Spinal cord (tissue), 10 donors: ENCODE results near the gene PARD3. TPM values are rescaled to one million over a fixed set of nuclear protein-coding genes. Genes with fewer than 3 reads are reported as not detected.
A peak's percentile ranks its signal among the peaks of the same experiment; 100 is the strongest.

Experiments
- DNase-seq, 6 donors: peaks; one replicate each; pipeline versions ENCODE4 v3.0.0 to v3.0.0-alpha.2; 2013 to 2015; ENCODE audit warnings: low spot score in 6 of 6, low read depth in 4 of 6
- H3K27ac ChIP-seq: one replicate; pipeline ENCODE4 v1.5.1; 2013; ENCODE audit warnings: low read depth, low read length, control low read depth
- H3K27me3 ChIP-seq: one replicate; pipeline ENCODE4 v1.6.1; 2013; ENCODE audit warnings: low read length; ENCODE audit not compliant: control insufficient read depth, insufficient read depth
- H3K36me3 ChIP-seq: one replicate; pipeline ENCODE4 v1.6.1; 2013; ENCODE audit warnings: low read length; ENCODE audit not compliant: control insufficient read depth, insufficient read depth
- H3K4me1 ChIP-seq: one replicate; pipeline ENCODE4 v1.6.1; 2013; ENCODE audit warnings: low read length; ENCODE audit not compliant: control insufficient read depth, insufficient read depth
- H3K4me3 ChIP-seq: one replicate; pipeline ENCODE4 v1.5.1; 2013; ENCODE audit warnings: low read depth, low read length, control low read depth
- H3K9me3 ChIP-seq: one replicate; pipeline ENCODE4 v1.6.1; 2013; ENCODE audit warnings: low read length; ENCODE audit not compliant: control insufficient read depth, insufficient read depth
- WGBS: methylation state at CpG from one replicate; pipeline ENCODE4 v1.1.5; 2013; ENCODE audit warnings: missing lambda C conversion rate; ENCODE audit not compliant: insufficient coverage; 5-methylcytosine and 5-hydroxymethylcytosine counted together
- polyA plus RNA-seq, 2 donors: library from polyadenylated mRNA; unstranded; fragments of 120-200 nt; gene quantifications; one replicate each; pipeline ENCODE4 v1.2.1, GENCODE V29; 2013; ENCODE audit not compliant: insufficient read length in 2 of 2
- total RNA-seq, 2 donors: library from RNA; depleted of rRNA in 1 of 2; stranded (reverse); fragments of 120-200 nt in 1 of 2; fragments of >200 nt in 1 of 2; gene quantifications; one replicate each; pipeline versions ENCODE4 v1.2.3 to v1.2.4, GENCODE V29; 2013 to 2014
- donor health status: healthy.

Gene PARD3
- total and polyA plus RNA-seq, 4 donors: 29.5 to 94.3 (median 47.1) TPM

DNA sequence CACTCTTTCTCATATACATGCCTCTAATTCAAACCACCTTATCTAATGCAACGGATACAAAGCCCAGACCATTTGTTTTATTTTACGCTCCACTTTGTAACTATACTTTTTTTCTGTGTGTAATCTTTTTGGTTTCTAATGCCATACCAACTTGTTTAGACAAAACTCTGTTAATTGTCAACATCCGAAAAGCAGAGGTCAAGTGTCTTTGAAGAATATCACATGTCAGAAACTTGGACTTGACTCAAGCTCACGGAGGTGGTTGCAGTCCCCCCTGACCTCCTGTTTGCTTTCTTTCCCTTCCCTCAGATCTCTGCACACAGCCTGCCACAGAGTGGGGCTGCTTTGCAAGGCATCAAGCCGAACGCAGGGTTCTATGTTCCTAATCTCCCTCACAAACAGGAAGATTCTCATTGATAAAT is 698.9 kb downstream of the PARD3 start:
- Histone ChIP-seq H3K27ac (peak overlapping the region; percentile 57), H3K9me3 (no peaks in the 10 kb centered on the region), H3K4me1 (peaks cover 13% of the 10 kb centered on the region), H3K36me3 (peaks cover 11% of the 10 kb centered on the region), H3K27me3 (no peaks in the 10 kb centered on the region), H3K4me3 (no peak overlapping the region)
- 40% methylated on average over 1 of the region's 6 CpGs for WGBS
- DNase-seq: peak in 2 of 6 donors; percentile 59 to 62

DNA sequence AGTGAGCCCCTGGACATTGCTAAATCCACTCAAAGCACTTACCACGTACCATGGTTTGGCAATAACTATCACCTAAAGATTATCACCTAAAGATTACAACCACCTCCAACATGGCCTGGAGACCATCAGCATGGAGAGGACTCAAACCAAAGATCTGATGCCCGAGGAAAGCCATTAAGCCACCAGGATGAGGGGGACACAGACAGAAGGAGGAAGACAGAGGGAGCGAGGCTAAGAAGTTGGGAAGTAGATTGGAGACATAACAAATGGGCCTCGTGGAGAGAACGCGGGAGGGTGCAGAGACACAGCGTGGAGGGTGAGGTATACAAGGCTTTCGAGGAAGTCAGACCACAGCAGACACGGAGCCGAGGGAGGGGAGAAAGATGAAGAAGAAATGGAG is 700.2 kb downstream of the PARD3 start:
- H3K27ac ChIP-seq: no peak overlapping the region
- 94% methylated on average over 9 of the region's 10 CpGs for WGBS
- H3K27me3 ChIP-seq: no peaks in the 10 kb centered on the region
- H3K4me1 ChIP-seq: peaks cover 13% of the 10 kb centered on the region
- H3K36me3 ChIP-seq: peaks cover 18% of the 10 kb centered on the region
- no peak for DNase-seq
- no peak overlapping the region for H3K4me3 ChIP-seq
- H3K9me3 ChIP-seq: no peaks in the 10 kb centered on the region

DNA sequence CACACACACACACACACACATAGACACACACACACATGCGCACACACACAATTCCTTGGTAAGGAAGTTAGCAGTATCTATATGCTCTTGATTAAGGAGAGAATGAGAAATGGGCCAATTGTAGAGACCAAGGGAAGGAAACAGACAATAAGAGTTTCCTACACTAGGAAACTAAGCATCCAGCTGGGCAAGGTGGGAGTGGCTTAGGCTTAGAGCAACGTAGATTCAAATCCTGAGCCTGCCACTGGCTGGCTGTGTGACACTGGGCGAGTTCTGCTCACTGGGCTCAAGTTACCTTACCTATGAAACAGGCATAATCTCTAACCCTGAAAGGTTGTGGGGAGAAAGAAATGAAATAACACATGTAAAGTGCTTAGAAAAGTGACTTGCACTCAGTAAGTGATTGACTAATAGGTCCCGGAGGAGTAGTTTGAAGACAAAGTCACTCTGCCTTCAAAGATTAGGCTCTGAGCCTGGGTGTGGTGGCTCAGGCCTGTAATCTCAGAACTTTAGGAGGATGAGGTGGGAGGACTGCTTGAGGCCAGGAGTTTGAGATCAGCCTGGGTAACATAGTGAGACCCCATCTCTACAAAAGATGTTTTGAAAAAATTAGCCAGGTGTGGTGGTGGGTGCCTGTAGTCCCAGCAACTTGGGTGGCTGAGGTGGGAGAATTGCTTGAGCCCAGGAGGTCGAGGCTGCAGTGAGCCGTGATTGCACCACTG is 701.4 kb downstream of the PARD3 start:
- H3K4me1 ChIP-seq: peaks cover 13% of the 10 kb centered on the region
- no peaks in the 10 kb centered on the region for H3K9me3 ChIP-seq
- H3K27ac ChIP-seq: no peak overlapping the region
- no peaks in the 10 kb centered on the region for H3K27me3 ChIP-seq
- WGBS: 87% methylated on average over 3 of the region's 6 CpGs
- no peak overlapping the region for H3K4me3 ChIP-seq
- no peak for DNase-seq
- peaks cover 13% of the 10 kb centered on the region for H3K36me3 ChIP-seq

DNA sequence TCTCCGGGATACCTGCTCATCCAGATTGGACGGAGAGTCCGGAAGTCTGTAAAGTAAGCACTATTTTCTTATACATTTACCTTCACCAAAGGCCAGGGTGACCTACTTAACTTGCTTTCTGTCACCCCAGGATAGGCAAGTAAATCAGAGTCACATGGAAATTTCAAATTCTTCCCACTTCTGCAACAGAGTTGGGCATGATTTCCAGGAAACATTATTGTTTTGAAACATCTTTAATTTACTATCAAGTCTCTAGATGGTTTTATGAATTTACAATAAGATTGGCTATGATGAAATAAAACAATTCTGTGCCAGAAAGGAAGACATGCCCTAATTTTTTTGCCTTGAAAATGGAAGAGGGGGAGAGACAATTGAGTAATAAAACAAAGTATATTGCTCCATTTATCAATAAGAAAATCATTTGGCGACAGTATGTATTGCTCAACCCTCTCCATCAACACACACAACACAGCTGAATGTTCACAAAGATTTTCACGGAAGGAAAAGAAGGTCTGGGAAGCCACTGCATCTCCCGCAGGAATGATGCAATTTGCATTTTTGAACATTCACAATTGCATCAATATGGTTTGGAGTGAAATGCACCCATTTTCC is 702.8 kb downstream of the PARD3 start:
- Histone ChIP-seq H3K9me3 (no peaks in the 10 kb centered on the region), H3K4me3 (no peak overlapping the region), H3K4me1 (peaks cover 7% of the 10 kb centered on the region), H3K36me3 (peaks cover 9% of the 10 kb centered on the region), H3K27ac (no peak overlapping the region), H3K27me3 (no peaks in the 10 kb centered on the region)
- no CpG with 5 or more reads among the region's 6 CpGs for WGBS
- DNase-seq: peak in 1 of 6 donors; percentile 59

DNA sequence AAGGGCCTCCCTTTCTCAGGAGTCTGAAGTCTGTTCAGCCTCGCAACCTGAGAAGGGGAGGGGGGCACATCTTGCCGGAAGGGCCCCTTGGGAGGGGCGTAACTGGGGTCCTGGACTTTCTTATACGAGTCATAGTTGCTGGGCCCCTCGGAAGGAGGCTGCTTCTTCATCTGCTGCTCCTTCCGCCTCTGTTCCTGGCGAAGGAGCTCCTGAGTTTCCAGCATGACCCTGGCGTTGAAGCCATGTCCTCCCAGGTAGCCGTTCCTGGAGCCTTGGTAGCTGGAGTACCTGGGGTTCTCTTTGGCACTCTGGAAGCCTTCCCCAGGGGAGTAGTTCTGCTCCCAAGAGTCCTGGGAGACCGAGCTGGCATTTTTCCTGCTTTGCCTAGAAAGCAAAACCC is 703.9 kb downstream of the PARD3 start:
- WGBS: 91% methylated on average over 10 of the region's 10 CpGs
- no peak for DNase-seq
- Histone ChIP-seq H3K36me3 (peaks cover 9% of the 10 kb centered on the region), H3K4me3 (no peak overlapping the region), H3K9me3 (no peaks in the 10 kb centered on the region), H3K27me3 (no peaks in the 10 kb centered on the region), H3K4me1 (no peaks in the 10 kb centered on the region), H3K27ac (no peak overlapping the region)

DNA sequence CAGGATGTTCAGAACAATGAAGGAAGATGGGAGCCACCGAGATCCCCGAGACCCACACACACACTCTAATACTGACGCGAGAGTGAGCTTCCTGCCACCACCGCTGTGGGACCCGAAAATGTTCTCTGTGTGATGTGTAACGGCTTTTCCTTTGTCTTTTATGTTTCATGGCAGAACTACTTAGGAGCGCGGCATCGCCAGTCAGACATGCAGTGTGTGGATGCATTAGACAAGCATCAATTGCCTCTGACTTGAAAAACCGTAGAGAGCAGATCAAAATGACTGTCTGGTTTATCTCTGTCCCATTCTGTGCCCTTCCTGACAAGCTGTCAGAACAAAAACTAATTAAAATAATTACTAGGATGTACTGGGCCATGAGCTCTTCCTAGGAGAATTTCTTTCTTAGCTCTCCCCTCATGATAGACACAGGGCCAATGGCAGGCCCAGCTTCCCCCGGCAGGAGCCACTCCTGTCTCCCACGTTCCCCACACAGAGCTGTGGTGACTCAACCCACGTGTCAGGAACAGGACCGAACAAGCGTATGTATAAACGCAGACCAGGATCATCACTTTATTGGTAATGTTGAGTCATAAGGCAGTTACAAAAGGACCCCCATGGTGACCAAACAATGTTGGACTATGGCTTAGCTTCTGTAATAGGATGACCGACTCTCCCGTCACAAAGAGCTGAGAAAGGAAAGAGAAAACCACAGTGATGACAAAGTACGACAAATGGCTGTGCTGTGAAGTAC is 705.0 kb downstream of the PARD3 start:
- no peak overlapping the region for H3K4me3 ChIP-seq
- no peaks in the 10 kb centered on the region for H3K27me3 ChIP-seq
- H3K36me3 ChIP-seq: peaks cover 9% of the 10 kb centered on the region
- DNase-seq: peak in 1 of 6 donors; percentile 76
- H3K4me1 ChIP-seq: peaks cover under 1% of the 10 kb centered on the region
- WGBS: 75% methylated on average over 12 of the region's 20 CpGs
- no peak overlapping the region for H3K27ac ChIP-seq
- H3K9me3 ChIP-seq: no peaks in the 10 kb centered on the region

DNA sequence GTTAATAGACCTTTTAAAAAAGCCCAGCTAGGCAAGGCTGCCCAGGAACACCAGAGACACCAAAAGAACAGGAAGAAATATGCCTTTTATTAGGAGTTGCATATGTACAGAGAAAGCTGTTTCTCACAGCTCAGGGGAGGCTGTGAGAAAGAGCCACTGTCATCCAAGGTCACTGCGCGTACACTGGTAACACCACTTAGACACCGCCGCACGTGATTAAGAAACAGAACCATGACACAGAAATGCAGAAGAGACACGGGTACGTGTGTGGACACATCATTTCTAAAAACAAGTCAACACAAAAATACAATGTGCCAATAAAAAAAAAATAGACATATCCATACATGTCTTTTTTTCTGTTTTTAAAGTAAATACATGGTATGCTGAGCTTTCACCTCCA is 705.6 kb downstream of the PARD3 start:
- H3K36me3 ChIP-seq: peaks cover 9% of the 10 kb centered on the region
- no peak overlapping the region for H3K27ac ChIP-seq
- H3K4me1 ChIP-seq: peaks cover 3% of the 10 kb centered on the region
- no peaks in the 10 kb centered on the region for H3K27me3 ChIP-seq
- no peak for DNase-seq
- 92% methylated on average over 2 of the region's 7 CpGs for WGBS
- no peaks in the 10 kb centered on the region for H3K9me3 ChIP-seq
- no peak overlapping the region for H3K4me3 ChIP-seq

DNA sequence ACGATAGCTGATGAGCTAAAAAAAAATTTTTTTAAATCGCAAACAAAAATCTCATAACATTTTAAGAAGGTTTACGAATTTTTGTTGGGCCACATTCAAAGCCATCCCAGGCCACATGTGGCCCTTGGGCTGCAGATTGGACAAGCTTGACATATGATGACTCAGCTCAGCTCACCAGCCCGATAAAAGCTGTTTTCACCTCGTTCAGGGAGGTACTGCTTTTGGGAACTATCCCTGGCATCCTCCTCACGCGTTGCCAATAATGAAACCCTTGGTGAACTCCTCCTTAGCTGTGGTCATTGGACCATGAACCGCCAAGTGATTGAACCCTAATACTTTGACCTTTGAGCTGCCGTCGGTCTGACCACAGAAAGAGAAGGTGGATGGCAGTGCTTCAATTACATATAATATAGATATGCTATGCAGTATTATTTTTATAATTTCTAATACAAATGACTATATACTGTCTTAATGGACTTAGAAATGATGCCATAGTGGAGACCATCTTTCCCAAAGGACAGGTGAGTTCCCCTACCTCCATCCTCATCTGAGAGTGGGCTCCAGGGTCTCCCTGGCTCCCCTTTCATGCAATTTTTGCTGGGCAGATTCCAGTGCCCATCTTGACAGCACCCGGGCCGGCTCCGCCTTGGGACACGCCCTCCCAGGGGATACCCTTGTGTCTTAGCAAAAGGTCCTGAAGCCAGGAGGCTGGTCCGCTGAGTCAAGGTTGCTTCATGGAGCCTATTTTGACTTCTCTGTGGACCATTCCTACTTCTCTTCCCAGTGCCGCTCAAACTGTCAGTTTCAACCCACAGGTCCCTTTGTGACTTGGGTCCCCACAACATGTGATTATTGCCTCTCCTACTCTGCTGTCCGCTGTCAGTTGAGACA is 707.2 kb downstream of the PARD3 start:
- no peaks in the 10 kb centered on the region for H3K9me3 ChIP-seq
- no peak overlapping the region for H3K27ac ChIP-seq
- DNase-seq: no peak
- no peak overlapping the region for H3K4me3 ChIP-seq
- H3K4me1 ChIP-seq: peaks cover 3% of the 10 kb centered on the region
- peaks cover 9% of the 10 kb centered on the region for H3K36me3 ChIP-seq
- no peaks in the 10 kb centered on the region for H3K27me3 ChIP-seq
- 92% methylated on average over 13 of the region's 17 CpGs for WGBS

DNA sequence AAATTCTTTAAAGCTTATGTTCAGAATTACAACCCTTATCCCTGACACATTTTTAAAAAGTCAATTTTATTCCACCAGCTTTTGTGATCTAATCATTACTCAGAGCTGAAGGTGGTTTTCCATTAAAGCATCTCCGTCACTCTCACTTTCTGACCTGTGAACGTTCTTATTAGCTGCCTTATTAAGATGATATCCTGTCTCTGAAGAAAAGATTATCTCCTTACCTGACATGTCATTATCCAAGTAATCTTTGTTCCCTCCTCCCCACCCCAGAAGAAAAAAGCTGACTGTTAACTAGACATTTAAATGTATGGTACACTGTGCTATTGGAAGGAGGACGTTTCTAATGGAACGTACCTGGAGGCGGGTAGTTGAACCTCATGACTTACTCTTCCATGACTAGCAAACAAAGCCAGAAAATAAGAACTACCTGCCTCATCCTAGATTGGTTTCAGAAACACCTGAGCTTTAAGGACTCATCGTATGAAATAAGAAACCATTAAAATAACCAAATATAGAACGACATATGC is 708.7 kb downstream of the PARD3 start:
- peaks cover 9% of the 10 kb centered on the region for H3K36me3 ChIP-seq
- H3K27ac ChIP-seq: no peak overlapping the region
- H3K4me3 ChIP-seq: no peak overlapping the region
- H3K4me1 ChIP-seq: peaks cover 7% of the 10 kb centered on the region
- no peak for DNase-seq
- WGBS: 100% methylated on average over 1 of the region's 7 CpGs
- H3K27me3 ChIP-seq: no peaks in the 10 kb centered on the region
- no peaks in the 10 kb centered on the region for H3K9me3 ChIP-seq
